ENCODE measurements around the gene C1orf167.

The C1orf167 gene

GRCh38 chr1:11761988-11762406 is at the start of gene C1orf167:
C1orf167 (plus strand) TSS chr1:11762193; CDS start chr1:11764401, 2,208 bp downstream.
- DNase-seq, result peak; percentile 33 to 55

GRCh38 chr1:11712285-11712684 is 49.7 kb upstream of the C1orf167 start:
- DNase-seq, result no peak

GRCh38 chr1:11713095-11713494 is 48.9 kb upstream of the C1orf167 start:
- no peak for DNase-seq

- no peak for DNase-seq
These were observed 47.0 kb upstream of the C1orf167 start for GRCh38 chr1:11714831-11715575.

- DNase-seq, result peak; percentile 89 to 90
These were observed 42.5 kb upstream of the C1orf167 start for GRCh38 chr1:11719313-11720032.

GRCh38 chr1:11720033-11720376 is 42.0 kb upstream of the C1orf167 start:
- no peak for DNase-seq

- DNase-seq, result no peak
These were observed 41.5 kb upstream of the C1orf167 start for GRCh38 chr1:11720525-11720924.

GRCh38 chr1:11721311-11721710 is 40.7 kb upstream of the C1orf167 start:
- no peak for DNase-seq

GRCh38 chr1:11722538-11722937 is 39.5 kb upstream of the C1orf167 start:
- no peak for DNase-seq

GRCh38 chr1:11725616-11726015 is 36.4 kb upstream of the C1orf167 start:
- DNase-seq, result no peak

GRCh38 chr1:11727119-11727518 is 34.9 kb upstream of the C1orf167 start:
- no peak for DNase-seq

GRCh38 chr1:11728126-11728806 is 33.7 kb upstream of the C1orf167 start:
- DNase-seq, result no peak

- no peak for DNase-seq
These were observed 32.9 kb upstream of the C1orf167 start for GRCh38 chr1:11729155-11729497.

GRCh38 chr1:11729498-11730428 is 32.2 kb upstream of the C1orf167 start:
- no peak for DNase-seq

GRCh38 chr1:11730429-11730891 is 31.5 kb upstream of the C1orf167 start:
- no peak for DNase-seq

- DNase-seq, result peak in 1 of 2 donors; percentile 22
These were observed 30.2 kb upstream of the C1orf167 start for GRCh38 chr1:11731691-11732283.

GRCh38 chr1:11733306-11733705 is 28.7 kb upstream of the C1orf167 start:
- DNase-seq, result no peak

- no peak for DNase-seq
These were observed 26.5 kb upstream of the C1orf167 start for GRCh38 chr1:11735531-11735853.

- peak; percentile 89 to 94 for DNase-seq
These were observed 25.9 kb upstream of the C1orf167 start, which contains the start of gene AGTRAP for GRCh38 chr1:11735854-11736745. AGTRAP (plus strand) TSS chr1:11736136; CDS start chr1:11736209, 73 bp downstream.

- peak; percentile 43 to 53 for DNase-seq
These were observed 25.0 kb upstream of the C1orf167 start for GRCh38 chr1:11736746-11737639.

All from stimulated activated CD4-positive, alpha-beta T cell treated with anti-CD3 and anti-CD28 coated beads, Interleukin-2, amount 100 ng/mL, for 24 hours (primary cell).